Activated CD8-positive, alpha-beta memory T cell treated with anti-CD3 and anti-CD28 coated beads, Interleukin-2, amount 50 U/mL, for 1 hour (primary cell): ENCODE results near the gene CRAT.

Source experiments
- DNase-seq: peaks from one replicate; pipeline ENCODE4 v3.0.0-alpha.2; 2020; ENCODE audit errors: extremely low read depth

Gene CRAT

DNA sequence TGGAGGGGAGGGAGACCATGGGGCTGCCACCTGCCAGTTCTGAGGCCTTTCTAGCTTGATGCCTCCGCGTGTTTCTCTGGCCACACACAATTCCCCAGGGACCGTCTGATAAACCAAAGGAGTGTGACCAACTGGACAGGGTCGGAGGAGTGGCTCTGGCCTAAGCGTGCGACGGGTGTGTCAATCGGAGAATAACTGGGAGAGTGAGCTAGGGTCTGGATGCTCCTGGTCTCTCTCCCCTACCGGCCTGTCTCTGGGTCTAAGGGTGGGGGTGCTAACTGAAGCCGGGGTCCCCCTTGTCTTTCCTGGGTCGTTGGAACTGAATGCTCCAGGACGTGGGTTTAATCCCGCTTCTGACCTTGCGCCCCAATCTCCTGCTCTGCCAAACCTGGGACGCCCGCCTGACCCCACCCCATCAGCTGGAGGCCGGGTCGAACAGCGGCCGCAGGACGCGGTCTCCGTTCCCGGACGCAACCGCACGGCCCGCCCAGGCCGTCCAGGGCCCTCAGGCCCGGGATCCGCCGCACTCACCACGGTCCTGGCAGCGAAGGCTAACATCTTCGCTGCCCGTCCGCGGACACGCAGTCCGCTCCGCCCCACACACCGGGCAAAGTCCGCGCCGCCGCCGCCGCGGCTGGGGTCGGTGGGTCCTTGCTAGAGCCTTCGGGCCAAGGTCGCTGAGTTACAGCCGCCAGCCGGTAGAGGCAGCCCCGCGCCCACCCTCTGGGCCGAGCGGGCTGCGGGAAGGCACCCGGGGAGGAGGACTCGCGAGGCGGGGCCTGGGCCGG lies 447 bp downstream of the CRAT start:
- DNase-seq = no peak

DNA sequence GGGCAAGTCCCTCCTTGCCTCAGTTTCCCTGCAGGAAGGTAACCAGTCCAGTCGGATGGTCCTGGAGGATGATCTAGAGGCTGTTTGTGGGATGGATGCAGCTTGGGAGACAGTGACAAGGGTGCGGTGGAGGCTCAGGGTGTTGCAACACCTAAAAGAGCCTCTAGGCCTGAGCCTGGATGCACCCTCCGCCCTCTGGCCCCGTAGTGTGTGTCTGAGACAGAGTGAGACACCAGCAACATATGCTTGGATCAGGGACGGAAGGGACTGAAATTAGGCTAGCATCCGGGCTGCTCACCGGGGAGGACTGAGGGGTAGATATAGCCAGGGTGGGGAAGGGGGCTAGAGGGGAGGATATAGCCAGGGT lies 1.1 kb downstream of the CRAT start:
- DNase-seq = no peak

DNA sequence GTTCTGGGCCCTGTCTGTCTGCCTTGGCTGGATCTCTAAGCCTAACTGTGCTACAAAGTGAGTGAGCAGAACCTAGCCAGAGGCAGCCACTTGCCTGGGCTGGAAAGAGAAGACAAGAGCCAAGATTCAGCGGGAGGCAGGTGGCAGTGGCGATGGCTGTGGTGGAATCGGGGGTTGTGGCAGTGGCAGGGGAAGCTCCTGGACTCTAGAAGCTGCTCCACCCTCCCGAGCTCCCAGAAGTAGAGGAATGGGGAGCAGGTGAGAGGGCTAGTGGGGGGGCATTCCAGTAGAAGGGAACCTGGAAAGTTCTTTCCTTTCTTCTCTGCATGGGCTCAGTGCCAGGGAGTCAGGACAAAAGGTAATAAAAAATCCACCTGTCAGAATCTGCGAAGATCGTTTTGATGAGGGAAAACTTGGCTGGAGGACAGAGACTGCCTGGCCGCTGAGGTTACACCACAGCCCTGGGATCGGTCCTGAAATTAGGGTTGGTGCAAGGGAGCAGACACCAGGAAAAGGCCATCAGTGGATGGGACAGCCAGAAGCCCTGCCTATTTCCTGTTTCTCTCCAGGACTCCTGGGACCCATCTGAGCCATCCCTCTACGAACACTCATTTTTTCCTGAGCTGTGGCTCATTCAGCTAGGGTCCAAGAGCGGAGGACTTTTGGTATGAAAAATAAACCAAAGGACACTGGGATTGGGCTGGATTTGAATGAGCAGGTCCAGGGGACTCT lies 1.6 kb downstream of the CRAT start:
- no peak for DNase-seq

DNA sequence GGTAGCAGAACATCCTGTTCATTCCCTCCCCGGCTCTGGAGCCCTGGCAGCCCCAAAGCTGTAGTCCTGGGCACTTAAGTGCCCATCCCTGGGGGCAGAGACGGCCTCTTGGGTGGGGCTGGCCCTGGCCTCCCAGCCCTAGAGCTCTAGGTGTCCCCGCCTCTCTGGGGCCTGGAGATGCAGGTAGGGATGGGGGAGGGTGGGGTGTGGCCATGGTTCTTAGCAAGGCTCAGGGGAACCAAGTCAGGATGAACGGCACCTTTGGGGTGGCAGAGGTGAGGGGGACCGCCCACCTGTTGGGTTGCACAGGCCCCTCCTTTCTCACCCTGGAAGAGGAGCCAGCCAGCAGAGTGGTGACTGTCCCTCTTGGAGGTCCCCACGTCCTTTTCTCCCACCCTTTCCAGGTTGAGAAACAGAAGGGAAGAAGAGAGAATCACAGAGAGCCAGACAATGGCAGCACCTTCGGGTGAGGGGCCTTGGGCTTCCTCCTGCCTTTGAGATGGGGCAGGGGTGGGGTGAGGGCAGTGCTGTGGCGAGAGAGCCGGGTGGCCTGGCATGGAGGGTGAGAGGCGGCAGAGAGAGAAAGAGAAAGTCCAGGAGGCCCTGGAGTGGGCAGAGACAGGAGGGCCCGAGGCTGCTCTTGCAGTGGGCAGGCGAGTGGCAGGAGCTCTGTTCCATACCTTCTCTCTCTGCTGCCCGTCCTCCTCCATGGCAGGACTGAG lies 2.3 kb downstream of the CRAT start:
- DNase-seq = no peak

DNA sequence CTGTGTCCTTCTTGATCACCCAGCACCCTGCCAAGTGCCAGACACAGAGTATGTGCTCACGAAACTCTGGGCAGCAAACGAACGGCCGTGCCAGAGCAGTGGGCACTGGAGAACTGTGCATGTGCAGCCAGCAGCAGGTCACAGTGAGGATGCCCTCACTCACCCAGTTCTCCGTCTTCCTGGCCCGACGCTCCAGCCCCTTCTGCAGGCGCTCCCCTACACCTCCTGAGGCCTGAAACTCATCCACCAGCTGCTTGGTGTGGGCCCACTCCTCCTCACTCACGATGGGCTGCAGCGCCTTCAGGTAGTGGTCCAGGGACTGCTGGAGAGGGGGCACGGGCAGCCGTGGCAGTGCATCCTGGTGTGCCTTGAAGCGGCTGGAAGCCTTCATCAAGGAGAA lies 2.9 kb downstream of the CRAT start:
- DNase-seq = no peak

DNA sequence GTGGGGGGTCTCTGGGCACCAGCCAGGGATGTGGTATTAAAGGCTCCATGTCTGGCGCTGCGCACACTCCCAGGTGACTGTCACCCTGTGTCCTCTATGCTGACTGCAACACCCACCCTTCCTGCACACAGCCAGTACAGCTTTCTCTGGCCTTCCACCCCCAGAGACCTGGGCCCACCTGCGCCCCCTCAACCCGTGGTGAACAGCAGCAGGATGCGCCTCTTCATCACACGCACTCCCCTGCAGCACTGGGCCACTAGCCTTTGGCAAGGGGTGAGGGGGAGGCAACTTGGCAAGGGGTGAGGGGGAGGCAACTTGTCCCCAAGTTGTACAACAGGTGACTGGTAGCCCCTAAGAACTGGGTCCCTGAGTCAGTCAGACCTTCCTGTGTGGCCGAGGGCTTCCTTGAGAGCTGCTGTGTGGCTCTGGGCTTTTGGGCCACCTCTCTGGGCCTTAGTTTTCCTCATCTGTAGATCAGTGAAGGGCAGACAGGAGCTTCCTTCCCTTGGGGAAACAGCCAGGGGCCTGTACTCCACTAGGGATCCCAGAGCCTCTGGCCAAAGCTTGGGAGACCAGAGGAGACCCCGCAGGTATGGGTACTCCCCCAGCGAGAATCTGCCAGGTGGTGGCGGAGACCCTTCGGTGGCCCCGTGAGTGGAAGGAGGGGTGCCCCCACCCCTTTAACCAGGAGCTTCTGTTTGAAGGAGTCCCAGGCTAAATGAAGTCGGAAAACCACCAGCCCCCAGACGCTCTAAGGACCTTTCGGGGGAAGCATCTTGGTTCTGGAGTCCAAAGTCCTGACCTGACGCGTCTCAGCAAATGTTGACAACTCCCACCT lies 4.5 kb downstream of the CRAT start:
- DNase-seq = no peak

DNA sequence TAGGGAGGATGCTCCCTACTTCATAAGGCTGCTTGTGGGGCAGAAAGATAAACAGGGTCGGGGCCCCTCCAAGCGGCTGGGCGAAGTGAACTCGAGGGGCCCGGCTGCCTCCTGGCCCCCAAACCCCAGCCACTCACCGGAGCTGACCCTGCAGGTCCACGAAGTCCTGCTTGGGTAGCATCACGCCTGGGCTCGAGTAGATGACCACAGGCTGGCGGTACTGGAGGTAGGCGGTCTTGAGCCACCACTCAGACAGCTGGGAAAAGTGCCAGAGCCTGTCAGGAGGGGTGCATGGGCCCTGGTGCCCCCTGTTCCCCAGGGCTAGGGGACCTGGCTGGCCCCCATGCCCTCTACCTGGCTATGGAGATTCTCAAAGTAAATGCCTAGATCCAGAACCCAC lies 6.5 kb downstream of the CRAT start:
- DNase-seq = no peak

DNA sequence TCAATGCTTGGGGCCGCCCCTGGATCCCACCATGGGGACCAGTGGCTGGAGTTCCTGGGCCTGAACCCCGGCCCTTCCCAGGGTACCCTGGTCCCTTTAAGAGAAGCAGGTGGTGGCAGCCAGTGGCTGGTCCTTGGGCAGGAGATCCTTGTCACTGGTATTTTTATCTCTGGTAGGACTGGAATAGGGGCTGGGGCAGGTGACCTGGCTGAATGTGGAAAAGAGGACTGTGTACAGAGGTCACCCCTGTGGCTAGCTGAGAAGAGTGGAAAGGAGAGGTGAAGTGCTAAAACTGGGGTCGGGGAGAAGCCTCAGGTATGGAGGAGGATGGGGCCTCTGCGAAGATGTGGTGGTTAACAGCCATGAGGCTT lies 7.0 kb downstream of the CRAT start:
- DNase-seq = no peak

DNA sequence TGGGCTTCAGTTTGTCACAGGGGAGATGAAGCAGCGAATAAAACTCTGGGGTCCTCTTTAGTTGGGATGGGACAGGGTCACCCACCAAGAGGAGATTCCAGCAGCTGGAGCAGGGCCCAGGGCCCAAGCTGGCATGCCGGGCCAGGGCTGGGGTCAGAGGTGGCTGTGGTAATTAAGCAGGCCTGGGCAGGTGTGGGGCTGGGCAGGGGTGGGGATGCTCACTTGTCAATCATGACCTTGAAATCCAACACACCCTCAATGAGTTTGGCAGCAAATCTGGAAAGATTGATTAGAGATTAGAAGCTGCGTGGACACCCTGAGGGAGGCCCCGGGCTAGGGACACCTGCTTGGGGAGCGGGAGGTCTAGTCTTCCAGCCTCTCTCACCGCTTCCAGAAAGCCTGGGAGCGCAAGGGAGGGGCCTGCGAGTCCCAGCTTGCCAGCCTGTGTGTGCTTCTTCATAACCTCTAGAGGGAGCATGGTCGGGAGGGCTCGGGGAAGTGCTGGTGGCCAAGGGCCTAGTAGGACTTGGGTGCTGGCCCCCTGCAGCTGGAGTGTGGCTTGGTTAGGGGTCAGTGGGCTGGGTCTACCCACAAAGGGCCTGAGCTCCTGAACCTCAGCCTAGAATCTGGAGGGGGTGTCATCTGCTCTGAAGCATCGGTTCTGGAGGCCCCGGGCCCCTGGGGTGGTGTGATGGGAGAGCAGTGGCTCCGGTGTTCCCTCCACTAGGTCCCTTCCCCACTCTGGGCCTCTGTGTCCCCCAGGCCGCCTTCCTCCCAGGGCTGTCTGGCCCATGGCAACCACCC lies 7.6 kb downstream of the CRAT start:
- no peak for DNase-seq

DNA sequence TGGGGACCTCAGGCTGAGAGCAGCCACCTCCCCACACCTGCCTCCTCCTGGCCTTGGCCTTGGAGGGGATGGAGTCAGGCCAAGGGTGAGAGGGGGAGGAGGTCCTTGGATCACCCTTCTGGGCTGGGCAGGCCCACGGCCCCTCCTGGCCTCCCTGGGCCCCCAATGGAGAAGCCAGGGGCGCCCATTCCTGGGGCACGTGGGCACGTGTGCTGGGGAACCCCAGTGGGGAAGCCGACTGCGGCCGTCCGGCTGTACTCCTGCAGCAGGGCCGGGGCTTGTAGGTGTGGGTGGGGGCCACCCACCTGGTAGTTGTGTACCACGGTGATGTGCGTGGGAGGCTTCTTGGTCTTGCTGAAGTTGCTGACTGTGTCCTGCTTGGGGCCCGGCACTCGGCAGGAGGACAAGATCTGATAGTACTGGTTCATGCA lies 8.5 kb downstream of the CRAT start:
- no peak for DNase-seq

DNA sequence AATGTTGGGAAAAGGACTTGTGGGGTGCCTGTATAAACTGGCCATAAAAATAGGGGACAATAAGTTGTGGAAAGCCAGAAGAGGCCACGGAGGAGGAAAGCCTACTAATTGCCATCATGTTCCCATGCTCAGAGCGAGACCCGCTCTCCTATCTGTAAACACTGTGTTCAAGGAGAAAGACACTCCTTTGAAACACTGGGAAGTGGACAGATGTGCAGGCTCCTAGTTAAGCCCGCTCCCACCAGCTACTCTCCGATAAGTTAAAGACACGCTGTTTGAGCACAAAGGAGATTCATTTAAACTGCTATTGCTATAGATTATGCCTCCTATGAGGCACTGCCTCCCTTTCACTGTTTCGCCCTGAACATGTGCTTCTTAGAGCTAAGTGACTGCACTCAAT lies 9.3 kb downstream of the CRAT start:
- DNase-seq = no peak

DNA sequence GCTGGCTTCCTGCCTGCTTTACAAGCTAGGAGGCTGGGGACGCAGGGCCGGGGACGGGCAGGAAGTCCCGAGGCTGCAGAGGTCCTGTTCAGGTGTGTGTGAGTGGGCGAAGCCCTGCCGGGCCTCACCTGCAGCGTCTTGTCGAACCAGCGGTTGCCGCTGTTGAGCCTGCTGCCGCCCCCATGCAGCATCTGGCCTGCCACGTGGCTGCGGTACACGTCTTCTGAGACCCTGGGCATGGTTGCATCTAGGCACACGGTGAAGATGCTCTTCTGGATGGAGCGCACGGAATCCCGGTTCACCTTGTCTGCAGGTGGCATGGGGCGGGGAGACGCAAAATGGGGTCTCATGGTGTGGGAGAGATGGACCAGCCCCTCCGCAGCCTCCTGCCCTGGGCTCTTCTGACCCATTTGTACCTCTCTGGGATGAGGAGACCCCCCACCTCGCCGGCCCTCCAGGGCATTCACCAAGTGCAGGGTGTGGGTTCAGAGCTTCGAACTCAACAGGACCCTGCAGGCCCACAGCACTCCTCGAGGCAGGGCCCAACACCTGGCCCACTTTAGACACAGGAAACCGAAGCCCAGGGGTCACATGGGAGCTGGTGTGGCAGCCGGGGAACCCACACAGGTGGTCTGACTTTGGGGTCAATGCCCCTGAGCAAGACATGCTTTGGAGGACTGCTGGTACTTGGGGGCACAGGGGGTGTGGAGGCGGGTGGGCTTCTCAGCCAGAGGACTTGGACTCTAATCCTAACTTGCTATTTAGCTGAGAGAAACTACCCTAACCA lies 10.0 kb downstream of the CRAT start:
- no peak for DNase-seq

DNA sequence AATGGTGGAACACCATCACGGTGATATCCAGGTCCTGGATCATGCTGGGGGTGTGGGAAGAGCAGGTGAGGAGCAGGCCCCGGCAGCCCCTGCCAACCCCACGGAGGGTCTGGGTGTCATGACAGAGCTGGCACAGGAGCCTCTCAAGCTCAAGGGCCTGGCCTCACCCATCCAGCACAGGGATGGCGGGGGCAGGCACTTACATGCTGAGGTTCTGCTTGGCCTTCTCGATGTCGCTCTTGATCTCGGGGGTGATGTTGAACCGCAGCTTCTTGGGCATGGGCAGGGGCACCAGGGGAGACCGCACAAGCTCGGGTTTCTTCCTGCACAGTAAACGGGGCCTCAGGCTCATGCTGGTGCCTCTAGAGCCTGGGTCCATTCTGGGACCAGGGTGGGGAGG lies 12.3 kb downstream of the CRAT start:
- no peak for DNase-seq

DNA sequence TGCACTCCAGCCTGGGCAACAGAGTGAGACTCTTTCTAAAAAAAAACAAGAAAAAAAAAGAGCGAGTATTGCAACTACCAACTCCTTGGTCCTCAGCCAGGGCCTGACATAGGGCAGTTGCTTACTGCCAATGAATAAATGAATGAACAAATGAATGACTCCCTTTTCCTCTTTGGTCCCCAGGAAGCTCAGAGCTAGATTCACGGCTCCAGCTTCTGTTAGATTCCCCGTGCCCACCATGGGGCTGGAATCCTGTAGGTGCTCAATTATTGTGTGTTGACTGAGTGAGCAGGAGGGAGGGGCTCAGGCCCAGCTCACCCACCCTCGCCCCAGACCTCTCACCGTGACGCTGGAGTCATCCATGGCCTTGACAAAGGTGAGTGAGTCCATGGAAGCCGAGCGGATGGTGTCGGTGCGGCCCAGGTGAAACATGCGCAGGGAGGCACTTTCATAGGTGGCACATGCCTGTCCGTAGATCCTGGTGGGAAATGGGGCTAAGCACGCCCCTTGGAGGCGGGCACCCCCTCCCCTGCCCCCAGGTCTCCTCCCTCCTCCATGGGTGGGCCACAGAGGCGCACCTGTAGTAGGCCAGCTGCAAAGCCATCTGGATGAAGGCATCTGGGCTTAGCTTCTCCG lies 12.8 kb downstream of the CRAT start:
- DNase-seq = no peak

DNA sequence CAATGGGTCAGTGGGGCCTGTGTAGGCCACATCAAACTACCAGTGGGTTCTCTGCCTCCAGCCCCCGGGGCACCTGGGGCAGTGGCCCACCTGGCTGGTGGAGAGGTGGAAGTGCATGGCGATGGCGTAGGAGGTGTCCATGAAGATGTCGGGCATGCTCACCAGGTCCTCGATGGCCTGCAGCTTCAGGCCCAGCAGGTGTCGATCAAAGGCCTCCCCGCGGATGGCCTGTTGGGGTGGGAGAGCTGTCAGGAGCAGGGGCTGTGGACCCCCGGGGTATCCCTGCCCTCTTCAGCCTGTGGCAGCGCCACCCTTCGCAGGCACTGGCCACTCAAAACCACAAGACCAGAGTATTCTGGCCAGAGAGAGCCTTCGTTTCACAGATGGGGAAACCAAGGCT lies 14.7 kb downstream of the CRAT start:
- no peak for DNase-seq

DNA sequence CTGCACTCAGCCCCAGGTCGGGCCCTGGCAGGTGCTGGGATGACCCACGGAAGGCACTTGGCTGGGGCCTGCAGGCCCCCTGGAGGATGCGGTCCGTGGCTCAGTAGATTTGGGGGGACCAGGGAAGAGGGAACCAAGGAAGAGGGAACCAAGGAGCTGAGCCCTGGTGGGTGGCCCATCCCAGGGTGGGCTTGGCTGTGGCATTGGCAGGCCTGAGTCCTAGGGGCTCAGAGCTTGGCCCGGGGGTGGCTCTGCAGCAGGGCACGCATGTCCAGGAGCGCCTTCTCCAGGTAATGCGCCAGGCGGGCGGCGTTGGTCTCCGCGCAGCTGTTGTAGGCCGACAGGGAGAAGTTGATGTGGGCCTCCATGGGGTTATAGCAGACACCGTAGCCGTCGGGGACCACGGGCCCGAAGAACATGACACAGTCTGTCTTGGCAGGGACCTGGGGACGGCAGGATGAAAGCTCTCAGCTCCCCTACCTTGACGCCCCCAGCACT lies 15.4 kb downstream of the CRAT start:
- no peak for DNase-seq

DNA sequence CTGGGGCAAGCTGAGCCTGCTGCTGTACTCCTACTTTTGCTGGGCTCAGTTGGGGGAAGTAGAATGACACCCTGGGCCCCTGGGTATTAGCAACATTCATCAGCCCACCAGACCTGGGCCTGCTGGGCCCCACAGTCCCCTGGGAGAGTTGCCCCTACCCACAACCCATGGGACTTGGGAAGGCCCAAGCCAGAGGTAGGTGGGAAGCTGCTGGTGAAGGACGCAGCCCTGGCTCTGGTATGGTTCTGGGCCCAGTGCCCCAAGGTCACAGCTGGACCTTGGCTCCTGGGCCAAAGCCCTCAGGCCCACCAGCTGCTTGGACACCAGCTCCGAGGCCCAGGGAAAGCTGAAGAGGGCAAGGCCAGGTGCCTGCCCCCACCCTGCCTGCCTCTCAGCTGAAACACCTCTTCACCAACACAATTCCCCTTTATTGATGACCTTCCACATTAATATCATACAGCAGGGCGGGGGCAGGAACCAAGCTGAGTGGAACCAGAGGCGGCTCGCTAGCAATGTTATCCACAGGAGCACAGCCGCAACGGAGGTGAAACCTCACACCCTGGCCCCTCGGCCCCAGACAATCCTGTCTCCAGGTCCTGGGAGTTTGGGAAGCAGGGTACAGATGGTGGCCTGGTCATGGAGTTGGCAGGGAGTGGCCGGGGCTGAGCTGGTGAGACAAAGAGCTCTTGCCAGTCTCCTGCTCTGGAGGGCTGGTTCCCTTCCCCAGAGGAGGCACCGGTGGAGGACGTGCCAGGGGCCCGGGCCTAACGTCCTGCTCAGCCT lies 16.0 kb downstream of the CRAT start:
- DNase-seq = no peak

DNA sequence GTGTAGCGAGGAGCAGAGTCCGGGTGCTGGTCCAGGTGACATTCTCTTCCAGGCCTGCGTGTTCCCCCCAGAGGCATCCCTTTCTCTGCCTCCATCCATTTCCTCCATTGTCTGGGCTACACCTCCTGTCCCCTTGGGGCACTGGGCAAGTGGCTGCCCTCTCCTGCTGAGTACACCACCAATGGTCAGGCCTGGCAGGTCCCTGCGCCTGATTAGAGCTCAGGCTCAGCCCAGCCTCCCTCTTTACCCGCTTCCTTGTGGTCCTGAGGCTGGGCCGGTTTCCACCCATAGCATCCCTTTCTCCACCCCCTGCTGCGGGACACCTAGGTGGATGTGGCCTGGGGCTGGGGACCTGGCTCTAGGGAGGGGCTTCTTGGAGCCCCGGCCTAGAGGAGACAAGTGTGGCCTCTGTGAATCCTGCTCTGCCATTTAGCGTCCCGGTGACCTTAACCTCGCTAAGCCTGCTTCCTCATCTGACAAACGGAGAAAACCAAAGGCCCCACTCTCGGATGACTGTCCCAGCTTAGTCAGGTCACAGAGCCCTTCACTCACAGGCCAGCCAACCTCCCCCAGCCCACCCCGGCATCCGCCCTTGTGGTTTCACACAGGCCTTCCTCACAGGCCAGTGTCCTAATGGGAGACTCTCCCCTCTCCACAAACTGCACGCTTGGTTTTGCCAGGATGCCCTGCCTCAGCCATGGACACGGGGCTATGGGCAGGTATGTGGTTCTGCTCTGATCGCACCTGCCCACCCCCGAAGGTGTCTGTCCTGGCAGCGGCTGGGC lies 16.8 kb downstream of the CRAT start:
- no peak for DNase-seq
